Measurements from ENCODE around the gene CREBL2. TPM values are rescaled to one million over a fixed set of nuclear protein-coding genes. Genes with fewer than 3 reads are reported as not detected.

The CREBL2 gene
- total and polyA plus RNA-seq, 2 of the 13 experiments (the other 11 are each of a cell fraction or from before 2014, with no cell fraction given): 6.9 to 8.4 TPM

DNA sequence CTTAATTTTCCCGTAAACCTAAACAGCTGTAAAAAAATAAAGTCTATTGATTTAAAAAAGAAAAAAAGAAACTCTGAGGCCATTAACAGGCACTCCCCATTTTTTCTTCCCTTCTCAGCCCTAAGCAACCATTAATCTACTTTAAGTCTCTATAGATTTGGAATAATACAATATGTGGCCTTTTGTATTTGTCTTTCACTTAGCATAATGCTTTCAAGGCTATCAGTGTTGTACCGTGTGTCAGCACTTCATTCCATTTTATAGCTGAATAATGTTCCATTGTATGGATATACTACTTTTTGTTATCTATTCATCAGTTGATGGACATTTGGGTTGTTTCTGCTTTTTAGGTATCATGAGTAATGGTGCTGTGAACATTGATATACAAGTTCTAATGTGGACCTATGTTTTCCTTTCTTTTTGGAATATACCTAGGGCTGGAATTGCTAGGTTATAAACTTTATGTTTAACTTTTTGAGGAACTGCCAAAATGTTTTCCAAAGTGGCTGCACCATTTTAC is 15.7 kb downstream of the CREBL2 start:
- Histone ChIP-seq H3K79me2 (ENCODE audit: insufficient read depth, low read length) (peaks cover 20% of the 10 kb centered on the region), H3K9ac (ENCODE audit: insufficient read depth, low read depth, low read length) (no peak overlapping the region), H3K4me1 (ENCODE audit: insufficient read depth, low read length) (peaks cover 30% of the 10 kb centered on the region), H2AFZ (ENCODE audit: low read length) (no peak overlapping the region), H3K36me3 (replicated peaks in 1 of 2; ENCODE audit: control insufficient read depth in 1 of 2, insufficient read depth in 2 of 2, low read length in 2 of 2) (no peaks in the 10 kb centered on the region), H3K27me3 (ENCODE audit: control insufficient read depth in 1 of 2, insufficient read depth in 2 of 2, low read length in 2 of 2) (no peaks in the 10 kb centered on the region), H3K4me3 (replicated peaks in 1 of 3; ENCODE audit: insufficient read depth in 1 of 3, low read depth in 2 of 3, low read length in 3 of 3) (no peak overlapping the region), H4K20me1 (ENCODE audit: insufficient read depth, low read length) (no peaks in the 10 kb centered on the region), H3K4me2 (ENCODE audit: low read depth, low read length) (no peak overlapping the region), H3K27ac (ENCODE audit: extremely low read length, insufficient read depth, low read length) (no peak overlapping the region), H3K9me3 (ENCODE audit: low read length) (peaks cover 6% of the 10 kb centered on the region; the same call in 1 of the 2 replicates)
- no TSS peak for BruUV-seq (replicated peaks)
- DNase-seq (ENCODE audit: low spot score): no peak
- CTCF ChIA-PET (ENCODE audit: low intra/inter-chr PET ratio, low total read pairs): no interaction called here
- POLR2A ChIA-PET: no interaction called here
- TF ChIP-seq, protein P1, sequence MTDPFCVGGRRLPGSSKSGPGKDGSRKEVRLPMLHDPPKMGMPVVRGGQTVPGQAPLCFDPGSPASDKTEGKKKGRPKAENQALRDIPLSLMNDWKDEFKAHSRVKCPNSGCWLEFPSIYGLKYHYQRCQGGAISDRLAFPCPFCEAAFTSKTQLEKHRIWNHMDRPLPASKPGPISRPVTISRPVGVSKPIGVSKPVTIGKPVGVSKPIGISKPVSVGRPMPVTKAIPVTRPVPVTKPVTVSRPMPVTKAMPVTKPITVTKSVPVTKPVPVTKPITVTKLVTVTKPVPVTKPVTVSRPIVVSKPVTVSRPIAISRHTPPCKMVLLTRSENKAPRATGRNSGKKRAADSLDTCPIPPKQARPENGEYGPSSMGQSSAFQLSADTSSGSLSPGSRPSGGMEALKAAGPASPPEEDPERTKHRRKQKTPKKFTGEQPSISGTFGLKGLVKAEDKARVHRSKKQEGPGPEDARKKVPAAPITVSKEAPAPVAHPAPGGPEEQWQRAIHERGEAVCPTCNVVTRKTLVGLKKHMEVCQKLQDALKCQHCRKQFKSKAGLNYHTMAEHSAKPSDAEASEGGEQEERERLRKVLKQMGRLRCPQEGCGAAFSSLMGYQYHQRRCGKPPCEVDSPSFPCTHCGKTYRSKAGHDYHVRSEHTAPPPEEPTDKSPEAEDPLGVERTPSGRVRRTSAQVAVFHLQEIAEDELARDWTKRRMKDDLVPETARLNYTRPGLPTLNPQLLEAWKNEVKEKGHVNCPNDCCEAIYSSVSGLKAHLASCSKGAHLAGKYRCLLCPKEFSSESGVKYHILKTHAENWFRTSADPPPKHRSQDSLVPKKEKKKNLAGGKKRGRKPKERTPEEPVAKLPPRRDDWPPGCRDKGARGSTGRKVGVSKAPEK (CRISPR knock-in tag; IDR thresholded peaks at IDR 0.05; ENCODE audit: borderline replicate concordance): no peak
- TF ChIP-seq ATF7-NPFF (CRISPR knock-in tag; IDR thresholded peaks at IDR 0.05; ENCODE audit: low read depth) (no peak), ZNF382 (CRISPR knock-in tag; IDR thresholded peaks at IDR 0.05; ENCODE audit: borderline replicate concordance) (no peak), ZNF136 (CRISPR knock-in tag; IDR thresholded peaks at IDR 0.05; ENCODE audit: low read depth) (no peak), ZNF460 (CRISPR knock-in tag; IDR thresholded peaks at IDR 0.05; ENCODE audit: borderline replicate concordance) (no peak), ZNF337 (CRISPR knock-in tag; IDR thresholded peaks at IDR 0.05; ENCODE audit: borderline replicate concordance, low read depth) (no peak), TBX2 (CRISPR knock-in tag; IDR thresholded peaks at IDR 0.05; ENCODE audit: borderline replicate concordance) (no peak)
- TF ChIP-seq, protein P2, sequence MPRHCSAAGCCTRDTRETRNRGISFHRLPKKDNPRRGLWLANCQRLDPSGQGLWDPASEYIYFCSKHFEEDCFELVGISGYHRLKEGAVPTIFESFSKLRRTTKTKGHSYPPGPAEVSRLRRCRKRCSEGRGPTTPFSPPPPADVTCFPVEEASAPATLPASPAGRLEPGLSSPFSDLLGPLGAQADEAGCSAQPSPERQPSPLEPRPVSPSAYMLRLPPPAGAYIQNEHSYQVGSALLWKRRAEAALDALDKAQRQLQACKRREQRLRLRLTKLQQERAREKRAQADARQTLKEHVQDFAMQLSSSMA (CRISPR knock-in tag; IDR thresholded peaks at IDR 0.05): no peak
- in situ Hi-C loops (cut with HindIII; ENCODE audit: extremely low pct_ligation_motif_present, low pct_unique_long_range_greater_than_20kb) (no loop called here), intact Hi-C loops (cut with micrococcal nuclease; ENCODE audit: unreplicated experiment) (no loop called here)
- FAIRE-seq: no peak
- 97% methylated on average over 2 of the region's 2 CpGs for WGBS (ENCODE audit: low lambda C conversion rate)
- no peak for ATAC-seq

Data from HepG2 (cell line).